HK-2 (cell line): ENCODE measurements around the gene BRME1.
"Not testable (repeated sequence)": the region's sequence is repeated elsewhere in the genome, so short reads cannot be mapped to it uniquely, and the experiment has no call there.

ENCODE experiments used
- DNase-seq: peaks from one replicate; pipeline ENCODE4 v3.0.0-alpha.2; 2018; ENCODE audit not compliant: unreplicated experiment

BRME1 gene

DNA sequence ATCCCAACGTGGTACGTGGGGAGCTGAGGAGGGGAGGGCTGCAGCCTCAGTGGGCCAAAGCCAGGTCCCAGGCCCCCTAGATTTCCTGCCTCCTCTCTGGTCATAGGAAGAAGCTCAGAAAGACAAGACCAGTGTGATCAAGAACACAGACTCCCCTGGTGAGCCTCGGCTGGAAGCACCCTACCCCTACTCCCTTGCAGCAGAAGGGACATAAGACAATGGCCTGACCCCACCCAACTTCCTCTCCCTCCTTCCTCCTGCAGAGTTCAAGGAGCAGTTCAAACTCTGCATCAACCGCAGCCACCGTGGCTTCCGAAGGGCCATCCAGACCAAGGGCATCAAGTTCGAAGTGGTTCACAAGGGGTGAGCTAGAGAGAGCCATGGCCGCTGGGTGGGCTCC, 20.8 kb upstream of the BRME1 start:
- no peak for DNase-seq

GRCh38 chr19:13926010-13926409, 20.1 kb upstream of the BRME1 start:
- no peak for DNase-seq

GRCh38 chr19:13923194-13923987, 17.5 kb upstream of the BRME1 start:
- no peak for DNase-seq

GRCh38 chr19:13922118-13922517, 16.2 kb upstream of the BRME1 start:
- DNase-seq = not testable (repeated sequence)

- no peak for DNase-seq
Measured at GRCh38 chr19:13920940-13921747, 15.2 kb upstream of the BRME1 start.

DNA sequence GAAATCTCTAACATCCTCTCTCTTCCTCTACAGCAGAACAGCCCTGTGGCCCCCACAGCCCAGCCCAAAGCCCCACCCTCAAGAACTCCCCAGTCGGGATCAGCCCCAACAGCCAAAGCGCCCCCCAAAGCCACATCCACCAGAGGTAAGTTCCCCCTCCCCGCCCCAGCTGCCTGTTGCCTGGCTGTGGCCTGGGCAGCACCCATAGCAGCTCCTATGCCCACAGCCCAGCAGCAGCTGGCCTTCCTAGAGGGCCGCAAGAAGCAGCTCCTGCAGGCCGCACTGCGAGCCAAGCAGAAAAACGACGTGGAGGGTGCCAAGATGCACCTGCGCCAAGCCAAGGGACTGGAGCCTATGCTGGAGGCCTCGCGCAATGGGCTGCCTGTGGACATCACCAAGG, 14.6 kb upstream of the BRME1 start:
- DNase-seq = no peak

DNA sequence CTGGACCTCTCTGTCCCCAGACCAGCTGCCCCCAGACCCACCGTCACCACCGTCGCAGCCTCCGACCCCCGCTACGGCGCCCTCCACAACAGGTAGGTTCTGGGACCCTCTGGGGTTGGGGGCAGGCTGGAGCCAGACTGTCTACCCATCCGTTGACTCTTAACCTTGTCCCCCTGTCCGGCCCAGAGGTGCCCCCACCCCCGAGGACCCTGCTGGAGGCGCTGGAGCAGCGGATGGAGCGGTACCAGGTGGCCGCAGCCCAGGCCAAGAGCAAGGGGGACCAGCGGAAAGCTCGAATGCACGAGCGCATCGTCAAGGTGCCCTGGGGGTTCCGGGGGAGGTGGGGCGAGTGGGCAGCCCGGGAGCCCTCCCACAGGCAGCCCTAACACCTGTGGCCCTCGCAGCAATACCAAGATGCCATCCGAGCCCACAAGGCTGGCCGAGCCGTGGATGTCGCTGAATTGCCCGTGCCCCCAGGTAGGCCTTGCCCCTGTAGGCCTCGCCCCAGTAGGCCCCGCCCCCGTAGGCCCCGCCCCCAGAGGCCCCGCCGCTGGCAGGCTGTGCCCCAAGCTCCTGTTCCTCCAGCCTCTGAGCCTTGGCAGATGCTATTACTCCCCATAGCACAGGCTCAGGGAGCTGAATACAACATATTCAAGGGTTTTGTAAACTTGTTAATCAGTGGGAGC, 13.0 kb upstream of the BRME1 start:
- DNase-seq = no peak

- DNase-seq = no peak
Measured at GRCh38 chr19:13917888-13918406, 12.0 kb upstream of the BRME1 start.

DNA sequence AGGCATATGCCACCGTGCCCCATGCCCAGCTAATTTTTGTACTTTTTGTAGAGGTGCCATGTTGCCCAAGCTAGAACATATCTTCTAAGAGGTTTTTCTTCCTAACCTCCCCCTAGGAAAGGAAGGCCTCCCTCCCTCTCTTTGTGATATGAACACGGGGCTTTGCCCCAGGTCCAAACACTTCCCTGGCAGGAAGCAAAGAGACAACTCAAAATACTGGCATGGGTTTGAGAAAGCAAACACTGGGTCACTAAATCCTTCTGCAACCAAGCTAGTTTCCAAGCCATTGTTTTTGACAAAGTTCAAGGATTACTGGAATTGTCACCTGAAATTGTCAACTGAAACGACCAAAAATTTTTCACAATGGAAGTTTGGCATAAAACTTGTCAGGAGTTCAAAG, 8.9 kb upstream of the BRME1 start:
- DNase-seq = no peak

- DNase-seq = no peak
Measured at GRCh38 chr19:13913352-13913751, 7.4 kb upstream of the BRME1 start.

DNA sequence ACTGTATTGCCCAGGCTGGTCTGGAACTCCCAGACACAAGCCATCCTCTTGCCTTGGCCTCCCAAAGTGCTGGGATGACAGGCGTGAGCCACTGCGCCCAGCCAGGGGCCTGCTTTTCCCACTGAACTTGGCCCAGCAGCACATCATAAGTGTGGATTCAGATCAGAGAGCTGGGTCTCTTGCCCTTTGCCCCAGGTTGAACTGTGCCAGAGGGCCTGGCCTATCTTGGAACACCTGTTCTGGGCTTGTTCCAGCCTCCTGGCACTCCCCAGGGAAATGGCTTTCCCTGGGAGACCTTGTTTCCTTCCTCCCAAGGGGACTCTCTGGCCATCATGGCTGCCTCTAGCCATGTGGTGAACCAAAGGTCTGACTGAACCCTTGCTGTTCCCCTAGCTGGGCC, 3.5 kb upstream of the BRME1 start:
- DNase-seq = no peak

DNA sequence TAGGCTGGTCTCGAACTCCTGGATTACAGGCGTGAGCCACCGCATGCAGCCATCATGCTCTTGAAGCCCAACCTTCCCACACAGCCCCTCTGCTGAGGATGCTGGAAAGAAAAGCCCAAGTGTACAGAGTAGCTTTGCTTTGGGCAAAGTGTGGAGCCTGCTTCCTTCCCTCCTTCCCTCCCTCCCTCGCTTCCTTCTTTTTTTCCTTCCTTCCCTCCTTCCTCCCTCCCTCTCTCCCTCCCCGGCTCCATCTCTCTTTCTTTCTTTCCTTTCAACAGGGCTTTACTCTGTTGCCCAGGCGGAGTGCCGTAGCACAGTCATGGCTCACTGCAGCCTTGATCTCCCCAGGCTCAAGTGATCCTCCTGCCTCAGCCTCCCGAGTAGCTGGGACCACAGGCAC, 2.8 kb upstream of the BRME1 start:
- DNase-seq = no peak

DNA sequence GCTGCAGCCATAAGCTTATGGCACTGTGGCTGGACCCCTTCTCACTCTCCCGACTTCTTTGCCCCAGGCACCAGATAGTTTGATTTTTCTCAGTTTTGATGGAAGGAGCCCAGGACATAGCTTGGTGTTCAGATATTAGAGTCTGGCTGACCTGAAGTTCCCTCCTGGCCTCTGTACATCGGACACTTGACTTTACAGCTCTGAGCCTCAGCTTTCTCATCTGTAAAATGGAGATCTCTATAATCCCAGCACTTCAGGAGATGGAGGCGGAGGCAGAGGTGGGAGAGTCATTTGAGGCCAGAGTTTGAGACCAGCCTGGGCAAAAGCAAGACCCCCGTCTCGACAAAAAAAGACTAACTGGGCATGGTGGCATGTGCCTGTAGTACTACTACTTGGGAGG, 993 bp upstream of the BRME1 start:
- DNase-seq = no peak

- DNase-seq = no peak
Measured at GRCh38 chr19:13906521-13906904, 596 bp upstream of the BRME1 start.

DNA sequence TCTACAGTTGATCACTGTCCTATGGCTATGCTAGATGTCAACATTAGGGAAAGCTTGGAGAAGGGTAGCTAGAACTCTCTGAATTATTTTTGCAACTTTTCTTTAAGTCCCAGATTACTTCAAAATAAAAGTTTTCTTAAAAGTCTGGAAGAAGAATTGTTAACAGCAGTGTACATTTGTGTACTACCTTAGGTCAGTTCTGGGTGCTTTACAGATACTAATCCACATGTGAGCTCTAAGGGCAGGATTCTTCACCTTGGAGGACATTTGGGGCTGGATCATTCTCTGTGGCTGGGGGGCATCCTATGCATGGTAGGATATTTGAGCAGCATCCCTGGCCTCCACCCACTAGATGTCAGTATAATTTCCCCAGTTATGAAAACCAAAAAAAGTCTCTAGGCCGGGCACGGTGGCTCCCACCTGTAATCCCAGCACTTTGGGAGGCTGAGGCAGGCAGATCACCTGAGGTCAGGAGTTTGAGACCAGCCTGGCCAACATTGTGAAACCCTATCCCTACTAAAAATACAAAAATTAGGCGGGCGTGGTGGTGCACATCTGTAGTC, 2.8 kb downstream of the BRME1 start:
- no peak for DNase-seq

- no peak for DNase-seq
Measured at GRCh38 chr19:13899912-13900584, 5.9 kb downstream of the BRME1 start.

DNA sequence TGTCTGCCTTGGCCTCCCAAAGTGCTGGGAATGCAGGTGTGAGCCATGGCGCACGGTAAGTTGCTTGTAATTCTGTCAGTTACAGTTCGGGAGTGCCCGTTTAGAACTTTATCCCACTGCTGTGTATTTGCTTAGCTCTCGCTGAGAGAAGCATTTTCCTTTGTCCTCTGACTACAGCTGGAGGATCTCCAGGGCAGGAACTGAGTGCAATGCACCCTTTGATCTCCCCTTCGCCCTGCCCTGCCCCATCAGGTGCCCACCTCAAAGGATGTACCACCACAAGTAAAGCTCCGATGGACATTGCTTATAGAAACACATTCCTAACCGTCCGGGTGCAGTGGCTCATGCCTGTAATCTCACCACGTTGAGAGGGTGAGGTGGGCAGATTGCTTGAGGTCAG, 6.5 kb downstream of the BRME1 start:
- DNase-seq = no peak

- no peak for DNase-seq
Measured at GRCh38 chr19:13896227-13896626, 9.7 kb downstream of the BRME1 start.

- no peak for DNase-seq
Measured at GRCh38 chr19:13894552-13894951, 11.4 kb downstream of the BRME1 start.

DNA sequence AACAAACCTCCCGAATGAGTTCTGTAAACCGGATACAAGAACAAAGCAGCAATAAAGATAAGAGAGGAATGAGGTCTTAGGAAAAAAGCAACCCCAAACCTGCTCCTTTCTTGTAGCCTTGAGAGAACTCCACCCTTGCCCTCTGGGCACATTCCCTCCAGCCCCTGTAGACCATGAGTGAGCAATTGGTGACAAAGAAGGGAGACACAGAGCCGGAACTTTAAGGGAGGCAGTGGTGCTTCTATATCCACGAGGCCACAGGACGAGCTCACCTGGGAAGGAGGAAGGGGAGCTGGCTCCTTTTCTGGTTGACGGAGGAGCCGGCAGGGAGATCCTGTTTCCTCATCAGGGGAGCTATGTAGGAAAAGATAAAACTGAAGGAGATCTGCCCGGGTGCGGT, 13.0 kb downstream of the BRME1 start:
- DNase-seq = no peak

DNA sequence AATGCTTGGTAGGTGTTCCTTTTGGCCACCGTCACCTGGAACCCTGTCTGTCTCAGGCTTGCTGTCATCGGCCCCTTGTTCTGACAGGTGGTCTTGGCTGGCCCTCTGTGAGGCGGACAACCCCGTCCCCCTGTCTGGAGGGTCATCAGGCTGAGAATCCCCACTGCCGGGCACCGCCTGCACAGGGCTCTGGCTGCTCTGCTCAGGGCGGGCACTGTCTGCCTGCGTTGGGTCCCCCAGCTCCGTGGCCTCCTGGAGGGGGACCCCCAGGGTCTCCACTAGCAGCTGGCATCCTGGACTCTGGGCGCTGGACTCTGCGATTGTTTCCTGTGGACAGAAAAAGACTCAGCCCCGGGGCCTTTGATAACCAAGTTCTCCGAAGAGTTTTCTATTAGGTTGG, 15.8 kb downstream of the BRME1 start:
- no peak for DNase-seq

GRCh38 chr19:13888281-13888680, 17.6 kb downstream of the BRME1 start:
- DNase-seq = no peak
